Measurements from ENCODE around the gene SCN1A. TPM values are rescaled to one million over a fixed set of nuclear protein-coding genes. Genes with fewer than 3 reads are reported as not detected.

The SCN1A gene
- total RNA-seq, 4 donors from 2014 or later = not detected

DNA sequence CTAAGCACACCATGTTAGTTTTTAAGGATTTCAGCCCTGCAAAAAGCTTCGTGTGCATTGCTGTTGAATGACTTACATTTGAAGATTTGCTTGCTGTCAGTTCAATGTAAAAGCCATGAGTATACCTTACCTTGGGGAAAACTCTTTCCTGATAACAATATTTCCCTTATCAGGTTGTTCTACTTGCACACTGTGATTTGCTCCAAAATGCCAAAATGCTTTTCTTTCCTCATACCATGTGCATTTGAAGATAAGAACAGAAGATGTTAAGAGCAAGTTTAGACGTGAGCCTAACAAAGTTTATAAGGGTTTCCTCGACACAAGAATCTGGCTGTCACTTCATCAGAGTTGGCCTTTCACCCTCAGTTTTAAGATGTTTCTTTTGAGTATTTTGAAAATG, 57.6 kb downstream of the SCN1A start:
- Histone ChIP-seq H3K9me3 (no peaks in the 10 kb centered on the region), H3K27ac (no peak overlapping the region), H3K27me3 (no peaks in the 10 kb centered on the region), H3K4me3 (no peak overlapping the region), H3K4me1 (no peaks in the 10 kb centered on the region), H3K36me3 (no peaks in the 10 kb centered on the region)
- TF ChIP-seq, protein P1, sequence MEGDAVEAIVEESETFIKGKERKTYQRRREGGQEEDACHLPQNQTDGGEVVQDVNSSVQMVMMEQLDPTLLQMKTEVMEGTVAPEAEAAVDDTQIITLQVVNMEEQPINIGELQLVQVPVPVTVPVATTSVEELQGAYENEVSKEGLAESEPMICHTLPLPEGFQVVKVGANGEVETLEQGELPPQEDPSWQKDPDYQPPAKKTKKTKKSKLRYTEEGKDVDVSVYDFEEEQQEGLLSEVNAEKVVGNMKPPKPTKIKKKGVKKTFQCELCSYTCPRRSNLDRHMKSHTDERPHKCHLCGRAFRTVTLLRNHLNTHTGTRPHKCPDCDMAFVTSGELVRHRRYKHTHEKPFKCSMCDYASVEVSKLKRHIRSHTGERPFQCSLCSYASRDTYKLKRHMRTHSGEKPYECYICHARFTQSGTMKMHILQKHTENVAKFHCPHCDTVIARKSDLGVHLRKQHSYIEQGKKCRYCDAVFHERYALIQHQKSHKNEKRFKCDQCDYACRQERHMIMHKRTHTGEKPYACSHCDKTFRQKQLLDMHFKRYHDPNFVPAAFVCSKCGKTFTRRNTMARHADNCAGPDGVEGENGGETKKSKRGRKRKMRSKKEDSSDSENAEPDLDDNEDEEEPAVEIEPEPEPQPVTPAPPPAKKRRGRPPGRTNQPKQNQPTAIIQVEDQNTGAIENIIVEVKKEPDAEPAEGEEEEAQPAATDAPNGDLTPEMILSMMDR (IDR thresholded peaks at IDR 0.05) = no peak
- no peak for TF ChIP-seq EP300 (IDR thresholded peaks at IDR 0.05)
- TF ChIP-seq POLR2A (IDR thresholded peaks at IDR 0.05) = no peak
- 58 to 72% methylated on average over 3 of the region's 3 CpGs for WGBS, 2 donors
- DNase-seq (ENCODE audit: low spot score in 2 of 2) = no peak

DNA sequence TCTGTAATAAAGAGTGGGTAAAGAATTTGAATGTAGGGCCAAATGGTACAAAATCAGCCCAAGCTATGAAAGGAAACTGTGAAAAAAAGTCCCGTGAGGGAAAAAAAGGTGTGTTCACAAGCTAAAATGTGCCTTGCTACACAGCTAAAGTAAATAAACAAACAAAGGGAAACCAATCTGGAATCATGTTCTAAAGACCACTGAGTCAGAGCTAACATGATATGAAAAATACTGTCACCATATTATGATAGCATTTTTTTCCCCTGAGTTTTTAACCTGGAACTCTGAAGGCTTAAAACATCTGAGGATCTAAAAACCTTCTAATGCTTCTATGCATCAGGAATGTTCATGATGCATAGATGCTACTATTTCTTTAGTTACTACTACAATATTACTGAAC, 58.8 kb downstream of the SCN1A start:
- Histone ChIP-seq H3K27me3 (no peaks in the 10 kb centered on the region), H3K4me1 (no peaks in the 10 kb centered on the region), H3K4me3 (no peak overlapping the region), H3K9me3 (no peaks in the 10 kb centered on the region), H3K36me3 (no peaks in the 10 kb centered on the region), H3K27ac (no peak overlapping the region)
- DNase-seq (ENCODE audit: low spot score in 2 of 2) = no peak
- WGBS, 2 donors = 52 to 56% methylated on average over 1 of the region's 1 CpG
- TF ChIP-seq EP300 (IDR thresholded peaks at IDR 0.05) = no peak
- TF ChIP-seq, protein P1 (IDR thresholded peaks at IDR 0.05) = no peak
- no peak for TF ChIP-seq POLR2A (IDR thresholded peaks at IDR 0.05)

DNA sequence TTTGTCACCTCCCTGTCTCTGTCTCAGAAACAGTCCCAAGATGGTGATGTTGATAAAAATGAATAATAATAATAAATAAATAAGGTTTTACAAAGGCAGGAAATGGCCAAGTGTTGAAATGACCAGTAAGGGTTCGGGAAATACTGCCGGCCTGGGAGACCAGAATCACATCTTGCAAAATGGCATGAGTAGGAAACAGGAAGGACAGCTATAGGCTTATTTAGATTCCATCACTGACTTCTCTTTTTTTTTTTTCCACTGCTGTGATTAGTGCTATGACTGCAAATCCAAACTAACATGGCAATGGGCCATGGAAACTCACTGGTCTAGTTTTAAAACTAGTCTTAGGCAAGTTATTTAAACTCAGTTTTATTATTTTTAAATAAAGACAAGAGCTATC, 60.6 kb downstream of the SCN1A start:
- WGBS, 2 donors = 69 to 76% methylated on average over 2 of the region's 2 CpGs
- no peak overlapping the region for H3K4me3 ChIP-seq
- H3K27ac ChIP-seq = no peak overlapping the region
- H3K4me1 ChIP-seq = no peaks in the 10 kb centered on the region
- no peak for DNase-seq (ENCODE audit: low spot score in 2 of 2)
- no peaks in the 10 kb centered on the region for H3K36me3 ChIP-seq
- no peaks in the 10 kb centered on the region for H3K27me3 ChIP-seq
- TF ChIP-seq EP300 (IDR thresholded peaks at IDR 0.05) (no peak), POLR2A (IDR thresholded peaks at IDR 0.05) (no peak)
- TF ChIP-seq, protein P1 (IDR thresholded peaks at IDR 0.05) = no peak
- no peaks in the 10 kb centered on the region for H3K9me3 ChIP-seq

DNA sequence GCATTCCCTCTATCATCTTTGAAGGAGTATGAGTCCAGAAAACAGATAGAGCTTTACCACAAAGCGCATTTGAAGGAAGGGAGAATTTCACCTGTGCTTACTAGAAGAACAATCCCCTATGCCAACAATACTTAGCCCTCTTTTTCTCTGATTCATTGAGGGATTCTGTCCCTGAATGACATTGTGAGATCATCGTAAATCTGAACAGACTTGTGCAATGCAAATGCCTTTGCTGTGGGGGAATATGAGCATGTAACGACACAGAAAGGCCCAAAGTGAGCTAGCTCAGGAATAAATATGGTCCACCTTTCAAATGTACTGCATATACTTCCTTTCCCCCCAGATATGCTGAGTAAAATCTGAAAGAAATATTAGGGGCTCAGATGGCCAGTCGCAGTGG, 67.6 kb downstream of the SCN1A start:
- Histone ChIP-seq H3K36me3 (no peaks in the 10 kb centered on the region), H3K4me1 (peaks cover 0 to 6% (median 2%) of the 10 kb centered on the region in 4 donors), H3K4me3 (no peak overlapping the region), H3K27ac (no peak overlapping the region), H3K27me3 (no peaks in the 10 kb centered on the region), H3K9me3 (no peaks in the 10 kb centered on the region)
- 70 to 88% methylated on average over 4 of the region's 4 CpGs for WGBS, 2 donors
- no peak for TF ChIP-seq POLR2A (IDR thresholded peaks at IDR 0.05)
- no peak for TF ChIP-seq EP300 (IDR thresholded peaks at IDR 0.05)
- TF ChIP-seq, protein P1 (IDR thresholded peaks at IDR 0.05) = no peak
- no peak for DNase-seq (ENCODE audit: low spot score in 2 of 2)

DNA sequence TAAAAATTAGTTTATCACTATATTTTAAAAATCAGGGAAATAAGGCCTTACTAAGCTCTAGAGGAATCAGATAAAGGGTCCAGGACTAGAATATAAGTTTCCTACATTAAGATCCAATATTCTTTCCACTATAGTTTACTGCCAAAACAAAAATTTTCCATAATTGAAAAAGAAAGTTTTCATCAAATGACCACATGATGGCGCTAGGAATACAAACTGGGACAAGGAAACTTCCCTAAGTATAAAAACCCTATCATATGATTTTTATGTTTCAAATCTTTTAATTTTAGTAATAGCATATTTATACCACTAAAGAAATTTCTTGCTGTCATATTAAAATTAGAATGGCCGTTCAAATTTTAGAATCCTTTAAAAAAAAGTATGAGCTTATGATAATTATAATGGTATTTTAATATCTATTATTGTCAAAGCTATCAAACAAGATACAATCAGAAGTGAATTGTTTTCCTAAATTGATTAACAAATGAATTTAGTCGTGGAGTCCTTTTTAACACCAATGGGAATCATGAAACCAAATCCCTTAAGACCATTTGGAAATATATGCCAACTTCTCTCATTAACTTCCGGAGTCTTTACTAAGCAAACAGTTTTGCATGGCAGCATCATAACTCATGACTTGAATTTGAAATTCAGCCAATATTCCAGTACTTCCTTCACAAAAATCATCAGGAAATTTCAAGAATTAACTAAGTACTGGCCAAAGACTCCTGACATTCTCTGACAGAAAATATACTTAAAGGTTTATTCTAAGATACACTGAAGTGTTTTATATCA, 70.3 kb downstream of the SCN1A start:
- Histone ChIP-seq H3K9me3 (no peaks in the 10 kb centered on the region), H3K36me3 (no peaks in the 10 kb centered on the region), H3K27ac (no peak overlapping the region), H3K4me1 (peaks cover 0 to 6% (median 2%) of the 10 kb centered on the region in 4 donors), H3K27me3 (no peaks in the 10 kb centered on the region), H3K4me3 (no peak overlapping the region)
- TF ChIP-seq, protein P1 (IDR thresholded peaks at IDR 0.05) = peak in 4 of 5 experiments; percentile 11 to 38 (median 30)
- no peak for TF ChIP-seq POLR2A (IDR thresholded peaks at IDR 0.05)
- DNase-seq (ENCODE audit: low spot score in 2 of 2) = no peak
- 7 to 10% methylated on average over 4 of the region's 4 CpGs for WGBS, 2 donors

Measured in tibial nerve (tissue), 4 donors.